ENCODE results near the gene SCNM1.

Gene SCNM1, protein sequence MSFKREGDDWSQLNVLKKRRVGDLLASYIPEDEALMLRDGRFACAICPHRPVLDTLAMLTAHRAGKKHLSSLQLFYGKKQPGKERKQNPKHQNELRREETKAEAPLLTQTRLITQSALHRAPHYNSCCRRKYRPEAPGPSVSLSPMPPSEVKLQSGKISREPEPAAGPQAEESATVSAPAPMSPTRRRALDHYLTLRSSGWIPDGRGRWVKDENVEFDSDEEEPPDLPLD

DNA sequence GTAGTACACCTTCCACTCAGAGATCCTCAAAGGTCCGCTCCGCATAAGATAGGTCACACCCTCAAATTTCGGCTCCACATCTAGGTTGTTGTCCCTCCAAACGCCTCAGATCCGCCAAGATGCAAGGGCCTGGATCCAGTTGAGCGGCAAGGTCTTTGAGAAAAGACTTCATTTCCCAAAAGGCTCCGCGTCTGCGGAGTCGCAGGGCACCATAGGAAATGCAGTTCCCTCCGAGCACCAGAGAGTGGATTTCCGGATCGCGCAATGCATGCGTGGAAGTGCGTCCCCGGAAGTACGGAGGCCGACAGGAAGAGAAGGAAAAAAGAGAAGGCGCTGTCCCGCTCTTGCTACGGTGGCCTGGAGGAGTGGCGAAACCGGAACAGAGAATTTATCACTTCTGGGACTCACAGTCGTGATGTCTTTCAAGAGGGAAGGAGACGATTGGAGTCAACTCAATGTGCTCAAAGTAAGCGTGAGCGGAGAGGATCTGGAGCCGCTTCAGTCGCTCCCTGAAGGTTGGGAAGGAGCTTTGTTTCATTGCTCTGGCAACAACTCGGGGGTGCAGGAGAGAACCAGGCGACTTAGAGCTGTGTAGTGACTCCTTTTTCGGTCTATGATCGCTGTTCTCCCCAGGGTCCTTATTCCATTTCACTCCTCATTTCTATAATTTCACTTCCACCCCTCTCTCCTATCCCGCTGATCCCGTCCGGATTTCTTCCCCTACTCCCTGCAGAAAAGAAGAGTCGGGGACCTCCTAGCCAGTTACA is at the start of gene SCNM1, which contains the start of gene LYSMD1:
Gene SCNM1, plus strand, starts transcription at position 407 of the 767 bp plus-strand sequence. Its CDS starts 9 bp downstream, at position 416.
Gene LYSMD1, minus strand, starts transcription at position 165 of the 767 bp plus-strand sequence. CDS start 644 bp downstream, outside the sequence.
- DNase-seq, result peak; percentile 100

DNA sequence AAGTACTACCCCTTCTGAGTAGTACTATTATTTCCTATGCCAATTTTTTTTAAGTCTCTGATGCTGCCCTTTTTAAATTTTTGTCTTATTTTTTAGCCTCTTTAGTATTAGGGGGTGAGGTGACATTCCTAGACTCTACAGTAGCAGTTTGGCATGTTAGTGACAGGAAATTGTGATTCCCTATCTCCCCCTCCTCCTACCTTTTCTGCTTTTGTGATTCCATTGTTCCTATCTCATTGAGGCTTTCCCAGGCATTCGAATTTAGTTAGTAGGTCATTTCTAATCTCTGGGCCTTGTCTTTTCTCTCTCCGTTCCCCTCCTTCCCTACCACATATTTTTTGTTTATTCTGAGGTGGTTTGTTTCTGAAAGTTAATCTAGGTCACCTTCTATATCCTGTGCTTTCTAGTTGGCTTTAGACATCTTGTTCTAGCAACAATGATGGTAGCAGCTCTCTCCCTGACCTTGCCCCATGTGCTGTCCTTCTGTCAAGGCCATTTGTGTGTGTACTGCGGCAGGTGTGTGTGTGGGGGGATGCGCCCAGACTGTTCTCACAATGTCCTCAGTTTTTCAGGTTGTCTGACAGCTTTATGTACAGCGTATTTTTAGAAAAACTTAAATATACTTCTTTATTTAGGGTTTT is 41.1 kb upstream of the SCNM1 start:
- no peak for DNase-seq

DNA sequence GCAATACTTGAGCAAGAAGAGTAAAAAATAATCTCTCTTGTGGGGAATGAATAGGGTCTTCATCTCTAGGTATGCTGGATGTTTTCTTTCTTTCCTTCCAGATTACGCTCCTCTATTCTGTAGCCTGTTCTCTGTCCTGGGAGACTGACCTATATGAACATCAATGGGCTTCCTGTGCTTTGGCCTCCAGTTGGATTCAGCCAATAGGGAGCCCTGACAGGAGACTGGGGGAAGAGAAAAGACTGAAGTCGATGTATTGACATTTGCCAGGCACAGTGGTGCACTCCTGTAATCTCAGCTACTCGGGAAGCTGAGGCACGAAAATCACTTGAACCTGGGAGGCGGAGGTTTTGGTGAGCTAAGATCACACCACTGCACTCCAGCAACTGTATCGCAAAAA is 37.1 kb upstream of the SCNM1 start:
- no peak for DNase-seq

DNA sequence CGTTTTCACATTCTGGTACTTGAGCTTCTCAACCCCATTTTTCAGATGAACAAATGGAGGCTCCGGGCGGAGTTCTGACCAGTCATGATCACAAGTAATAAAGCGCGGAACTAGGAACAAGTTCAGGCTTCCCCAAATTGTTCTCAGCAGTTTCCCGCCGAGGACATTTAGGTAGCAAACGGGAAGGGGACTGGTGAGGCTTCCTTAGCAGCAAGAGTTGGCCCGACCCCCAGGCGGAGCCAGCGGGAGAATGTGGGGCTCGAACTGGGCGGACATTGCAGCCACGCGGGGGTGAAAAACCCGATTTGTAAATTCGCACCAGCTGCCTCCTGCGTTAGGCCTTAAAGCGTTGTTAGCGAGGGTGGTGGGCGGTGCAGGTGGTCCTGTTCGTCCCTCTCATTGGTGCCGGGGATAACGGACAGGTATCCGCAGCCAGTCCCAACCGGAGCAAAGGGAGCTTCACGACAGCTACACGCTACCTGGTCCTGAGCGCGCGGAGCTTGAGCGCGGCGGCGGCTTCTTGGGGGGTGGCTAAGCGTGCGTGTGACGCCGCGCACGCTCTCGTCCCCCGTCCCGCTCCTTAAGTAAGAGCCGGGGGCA is 34.9 kb upstream of the SCNM1 start:
- no peak for DNase-seq

DNA sequence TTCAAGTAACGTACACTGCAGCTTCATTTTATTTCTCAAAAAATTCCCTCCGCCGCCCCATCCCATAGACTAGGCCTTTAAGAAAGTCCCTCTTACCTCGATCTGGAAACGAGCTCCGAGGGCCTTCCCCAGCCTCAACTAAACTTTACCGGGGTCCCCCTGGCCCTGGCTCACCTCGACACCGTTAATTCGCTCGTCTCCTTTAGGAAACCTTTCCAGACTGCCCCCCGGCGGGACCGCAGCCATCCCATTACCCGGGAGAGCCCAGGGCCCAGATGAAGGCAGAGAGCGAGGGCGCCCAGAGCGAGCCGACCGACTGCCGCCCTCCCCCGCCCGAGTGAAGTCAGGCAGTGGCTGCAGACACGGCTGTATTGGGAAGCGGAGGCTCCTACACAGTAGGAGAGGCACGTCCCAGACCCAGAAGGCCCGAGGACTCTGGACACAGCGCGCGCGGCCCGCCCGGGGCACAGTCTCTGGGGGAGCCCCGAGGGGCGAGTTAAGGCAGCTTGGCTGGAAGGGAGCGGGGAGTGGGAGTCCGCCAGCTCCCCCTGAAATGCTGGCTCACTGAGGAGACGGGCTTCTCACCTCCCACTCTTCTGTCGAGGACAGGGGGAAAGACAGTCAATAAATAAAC is 34.1 kb upstream of the SCNM1 start:
- no peak for DNase-seq

DNA sequence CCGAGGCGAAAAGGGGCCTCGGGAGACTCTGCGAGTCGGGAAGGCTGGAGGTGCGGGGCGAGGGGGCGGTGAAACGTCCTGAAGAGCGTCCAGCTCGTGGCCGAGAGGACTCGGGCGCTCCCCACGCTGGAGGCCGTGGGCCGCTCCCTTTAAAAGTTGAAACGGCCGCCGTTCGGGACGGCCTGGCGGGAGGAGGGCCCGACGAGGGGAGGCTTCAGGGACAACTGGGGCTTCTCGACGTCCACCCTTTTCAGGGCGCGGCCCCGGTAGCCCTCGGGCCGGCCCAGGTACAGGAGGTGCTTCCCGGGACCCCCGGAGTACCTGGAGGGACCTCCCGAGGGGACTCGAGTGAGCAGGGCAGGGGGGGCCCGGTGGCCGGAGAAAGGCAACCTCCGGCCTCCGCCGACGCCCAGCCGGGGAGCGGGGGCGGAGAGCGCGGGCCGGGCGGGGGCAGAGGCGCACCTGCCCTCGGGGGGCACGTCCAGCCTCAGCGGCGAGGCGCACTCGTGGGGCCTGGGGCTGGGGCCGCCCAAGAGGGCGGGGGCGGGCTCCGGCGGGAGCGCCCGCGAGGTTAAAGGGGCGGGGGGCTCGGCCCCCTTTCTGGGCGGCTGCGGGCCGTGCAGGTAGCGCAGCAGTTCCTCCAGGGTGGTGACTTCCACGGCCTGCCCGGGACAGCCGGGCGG is 33.5 kb upstream of the SCNM1 start:
- DNase-seq, result no peak

DNA sequence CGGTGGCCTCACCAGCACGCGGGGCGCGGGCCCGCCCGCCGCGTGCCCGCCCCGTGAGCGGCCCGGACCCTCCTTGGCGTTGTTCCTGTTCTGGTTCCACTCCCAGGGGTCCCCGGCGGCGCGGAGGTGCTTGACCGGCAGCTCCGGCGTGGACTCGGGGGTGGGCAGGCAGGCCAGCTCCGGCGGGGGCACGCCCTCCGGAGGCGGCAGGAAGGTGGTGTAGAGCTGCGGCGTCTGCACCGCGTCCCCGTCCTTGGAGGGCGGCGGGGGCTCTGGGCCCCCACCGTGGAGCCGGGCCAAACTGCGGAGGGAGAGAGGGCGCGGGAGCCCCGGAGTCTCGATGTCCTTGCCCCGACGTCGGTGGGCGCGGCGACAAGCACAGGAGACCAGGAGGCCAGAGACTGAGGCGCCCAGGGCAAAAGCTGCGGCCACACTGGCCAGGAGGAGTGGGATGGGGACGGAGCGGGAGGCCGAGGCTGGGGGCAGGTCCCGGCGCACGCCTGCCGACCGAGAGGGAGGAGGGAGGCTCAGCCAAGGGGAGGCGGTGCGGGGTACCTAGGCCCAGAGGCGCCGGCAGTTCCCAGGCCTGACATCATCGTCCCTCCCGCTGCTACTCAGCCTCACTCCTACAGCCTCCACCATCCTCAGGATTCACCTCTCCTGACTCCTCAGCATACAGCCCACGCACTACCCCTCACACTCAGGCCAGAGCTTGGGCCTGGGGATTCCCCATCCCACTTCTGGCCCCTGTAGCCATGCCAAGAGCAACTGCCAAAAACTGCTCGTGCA is 32.7 kb upstream of the SCNM1 start:
- no peak for DNase-seq

DNA sequence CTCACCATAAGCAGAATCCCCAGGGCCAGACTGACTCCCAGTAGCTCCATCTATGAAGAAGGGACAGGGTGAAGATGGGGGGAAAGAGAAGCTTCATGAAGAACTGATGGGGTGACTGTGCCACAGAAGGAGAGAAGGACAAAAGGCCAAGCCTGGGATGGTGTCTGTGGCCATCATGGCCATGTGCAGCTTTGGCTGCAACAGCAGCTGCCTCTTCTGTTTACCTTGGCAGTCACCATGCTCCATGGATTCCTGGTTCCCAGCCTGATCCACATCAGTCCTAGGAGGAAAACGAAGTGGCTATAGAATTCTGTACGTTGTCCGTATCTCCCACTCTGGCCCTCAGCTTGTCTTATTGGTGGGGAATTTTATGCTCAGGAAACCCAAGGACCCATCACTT is 31.5 kb upstream of the SCNM1 start:
- DNase-seq, result no peak

DNA sequence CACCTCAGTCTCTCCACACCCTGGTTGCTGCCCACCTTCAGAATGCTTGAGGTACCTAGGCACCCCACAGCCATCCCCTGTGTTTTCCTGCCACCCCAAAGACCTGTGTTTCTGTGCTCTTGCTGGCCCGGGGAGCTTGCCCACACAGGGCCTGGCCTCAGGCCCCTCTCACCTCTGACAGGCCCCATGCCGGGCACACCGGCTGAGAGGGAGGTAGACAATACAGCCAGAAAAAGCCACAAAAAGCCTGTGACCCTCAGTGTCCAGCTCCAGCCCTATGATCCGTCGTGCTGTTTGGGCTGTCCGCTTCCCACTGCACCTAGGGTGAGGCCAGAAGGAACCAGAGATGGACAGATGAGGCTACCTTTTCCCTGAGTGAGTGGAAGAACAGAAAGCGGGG is 31.0 kb upstream of the SCNM1 start:
- no peak for DNase-seq

DNA sequence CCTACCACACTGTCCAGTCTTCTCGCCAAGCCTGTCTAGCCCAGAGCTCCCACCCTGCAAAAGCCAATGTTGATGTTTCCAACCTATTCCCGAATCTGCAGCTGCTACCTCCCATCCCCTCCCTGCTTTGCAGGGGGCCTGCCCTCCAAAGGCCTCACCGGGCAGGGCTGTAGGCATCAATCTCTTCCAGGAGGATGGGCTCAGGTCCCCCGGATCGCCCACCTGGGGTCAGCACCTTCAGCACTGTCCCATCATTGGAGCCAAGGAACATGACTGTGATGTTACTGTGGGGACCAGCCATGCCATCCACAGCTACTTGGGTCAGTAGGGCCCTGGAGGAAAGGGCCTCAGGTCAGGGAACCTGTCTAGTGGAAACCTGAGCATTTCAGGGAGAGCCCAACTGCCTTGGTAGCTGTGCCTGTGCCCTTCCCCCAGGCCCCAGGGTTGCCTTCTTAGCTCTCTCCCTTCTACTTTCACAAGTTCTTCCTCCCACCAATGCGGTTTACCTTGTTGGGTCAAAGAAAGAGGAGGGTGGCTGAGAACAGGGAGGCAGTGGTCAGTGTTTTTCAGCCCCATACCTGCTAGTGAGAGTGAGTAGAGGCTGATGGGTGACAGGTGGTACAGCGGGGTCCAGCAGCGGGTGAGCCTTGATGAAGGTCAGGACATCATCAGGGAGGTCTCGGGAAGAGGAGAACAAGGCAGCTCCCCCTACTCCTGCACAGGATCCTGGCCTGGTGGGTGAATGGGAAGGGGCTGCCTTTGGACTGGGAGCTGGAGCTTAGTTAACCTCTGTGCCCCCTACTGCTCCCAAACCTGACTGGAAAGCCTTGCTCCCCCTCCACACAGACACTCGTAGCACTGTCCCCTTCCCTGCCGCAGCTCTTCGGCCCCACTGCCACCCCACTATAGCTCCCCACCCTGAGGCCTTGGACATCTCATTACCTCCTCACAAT is 30.2 kb upstream of the SCNM1 start:
- no peak for DNase-seq

DNA sequence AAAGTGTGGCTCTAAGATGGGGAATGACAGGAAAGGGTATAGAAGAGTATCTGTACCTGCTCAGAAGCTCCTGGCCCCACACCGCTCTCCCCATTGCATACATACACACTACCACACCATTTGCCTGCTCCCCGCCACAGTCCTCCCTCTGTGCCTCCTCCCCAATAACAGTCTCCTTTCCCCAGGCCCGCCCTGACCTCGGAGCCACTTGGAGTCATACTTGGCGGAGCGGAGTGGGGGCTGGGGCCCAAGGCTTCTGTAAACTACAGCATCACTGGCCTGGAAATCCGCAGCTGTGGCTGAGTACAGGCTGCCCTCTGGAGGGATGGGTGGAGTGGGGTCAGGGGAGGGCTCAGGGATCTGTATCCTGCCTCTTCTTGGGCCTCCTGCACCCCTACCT is 28.2 kb upstream of the SCNM1 start:
- no peak for DNase-seq

DNA sequence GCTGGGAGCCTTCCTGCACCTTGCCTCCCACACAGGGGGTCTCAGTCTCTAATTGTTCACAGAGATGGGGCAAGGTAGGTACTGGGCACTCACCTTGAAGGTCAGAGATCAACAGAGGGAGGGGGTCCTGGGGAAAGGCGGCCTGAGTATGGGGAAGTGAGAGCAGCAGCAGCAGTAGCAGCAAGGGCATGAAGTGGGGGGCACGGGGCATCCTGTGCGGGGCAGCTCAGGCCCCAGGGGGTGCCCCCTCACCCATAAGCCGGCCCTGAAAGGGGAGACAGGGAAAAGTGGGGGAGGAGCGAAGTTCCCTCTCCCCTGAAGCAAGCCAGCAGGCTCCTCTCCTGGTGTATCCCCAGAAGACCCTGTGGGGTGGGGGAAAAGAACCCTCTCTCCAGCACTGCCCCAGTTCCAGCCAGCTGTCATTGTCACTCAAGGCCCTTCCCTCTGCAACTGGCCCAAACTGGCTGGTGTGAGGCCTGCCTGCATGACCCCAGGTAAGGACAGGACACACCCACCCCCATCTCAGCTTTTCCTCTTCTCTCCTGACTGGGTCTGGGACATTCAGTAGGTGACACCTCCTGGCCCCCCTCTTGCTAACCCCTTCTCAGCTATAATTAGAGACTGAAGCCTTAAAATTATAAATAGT is 23.4 kb upstream of the SCNM1 start:
- no peak for DNase-seq

DNA sequence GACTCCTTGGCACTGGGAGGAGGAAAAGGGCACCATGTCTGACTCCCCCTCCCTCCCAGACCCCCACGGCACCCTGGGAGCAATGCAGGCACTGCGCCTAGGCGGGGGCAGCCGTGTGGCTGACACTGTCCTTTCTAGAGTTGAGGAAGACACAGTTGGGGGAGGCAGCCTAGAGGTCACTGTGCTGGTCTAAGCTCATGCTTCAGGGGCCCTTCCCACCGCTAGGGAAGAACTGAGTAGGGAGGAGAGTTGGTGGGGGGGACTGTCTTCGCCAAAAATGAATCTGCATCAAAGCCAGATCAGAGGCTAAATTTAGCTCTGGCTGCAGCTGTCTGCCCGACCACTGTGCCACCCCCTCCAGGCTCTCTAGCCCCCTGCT is 22.9 kb upstream of the SCNM1 start:
- no peak for DNase-seq

DNA sequence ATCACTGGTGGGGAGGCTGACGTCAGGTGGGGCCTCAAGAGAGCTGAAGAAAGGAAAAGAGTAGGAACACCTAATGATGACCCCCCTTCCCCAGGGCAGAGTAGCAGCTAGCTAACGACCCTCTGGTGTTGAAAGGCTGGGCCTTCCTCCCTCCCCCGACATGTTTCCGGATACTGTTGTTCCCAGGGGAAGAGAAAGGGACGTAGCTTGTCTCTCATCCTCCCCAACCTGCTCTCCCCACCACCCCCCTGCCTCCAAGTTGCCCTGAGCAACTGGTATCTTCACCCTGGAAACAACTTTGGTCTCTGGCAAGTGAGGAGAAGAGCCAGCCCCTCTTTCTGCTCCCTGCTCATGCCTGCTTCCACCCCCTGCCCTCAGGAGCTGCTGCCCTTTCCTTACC is 22.0 kb upstream of the SCNM1 start:
- no peak for DNase-seq

DNA sequence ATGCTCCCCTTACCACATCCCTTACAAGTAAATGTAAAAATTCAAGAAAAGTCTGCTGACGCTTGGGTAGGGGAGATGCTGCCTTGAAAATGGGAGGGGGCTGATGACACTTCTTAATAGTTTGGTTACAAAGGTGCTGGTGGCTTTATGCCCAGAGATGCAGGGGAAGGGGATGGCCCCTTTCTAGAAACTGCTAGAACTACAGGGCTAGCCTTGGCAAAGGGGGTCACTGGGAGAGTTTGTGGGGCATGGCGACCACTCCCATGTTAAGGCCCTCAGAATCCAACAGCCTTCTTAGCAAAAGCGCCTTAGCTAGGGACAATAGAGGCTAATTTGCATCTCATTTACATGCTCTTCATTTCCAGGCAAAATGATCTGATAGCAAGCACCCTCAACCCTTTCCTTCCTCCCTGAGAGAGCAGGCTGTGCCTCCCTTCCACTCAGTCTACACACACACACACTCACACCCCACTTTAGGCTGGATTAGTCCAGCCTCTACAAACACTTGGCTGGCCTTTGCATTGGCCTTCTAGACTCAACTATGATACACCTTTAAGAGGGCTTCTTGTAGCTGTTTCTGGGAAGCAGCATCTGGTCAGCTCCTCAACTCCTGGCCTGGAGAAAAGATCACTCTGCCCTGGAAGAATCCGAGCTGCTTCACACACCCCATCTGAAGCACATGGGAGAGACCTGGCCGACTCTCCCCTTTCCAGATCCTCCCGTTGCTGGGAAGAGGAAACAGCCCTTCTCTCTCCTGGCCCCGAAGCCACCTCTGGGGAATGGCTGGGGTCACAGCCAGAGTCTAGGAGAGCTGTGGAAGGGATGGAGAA is 21.3 kb upstream of the SCNM1 start:
- no peak for DNase-seq

DNA sequence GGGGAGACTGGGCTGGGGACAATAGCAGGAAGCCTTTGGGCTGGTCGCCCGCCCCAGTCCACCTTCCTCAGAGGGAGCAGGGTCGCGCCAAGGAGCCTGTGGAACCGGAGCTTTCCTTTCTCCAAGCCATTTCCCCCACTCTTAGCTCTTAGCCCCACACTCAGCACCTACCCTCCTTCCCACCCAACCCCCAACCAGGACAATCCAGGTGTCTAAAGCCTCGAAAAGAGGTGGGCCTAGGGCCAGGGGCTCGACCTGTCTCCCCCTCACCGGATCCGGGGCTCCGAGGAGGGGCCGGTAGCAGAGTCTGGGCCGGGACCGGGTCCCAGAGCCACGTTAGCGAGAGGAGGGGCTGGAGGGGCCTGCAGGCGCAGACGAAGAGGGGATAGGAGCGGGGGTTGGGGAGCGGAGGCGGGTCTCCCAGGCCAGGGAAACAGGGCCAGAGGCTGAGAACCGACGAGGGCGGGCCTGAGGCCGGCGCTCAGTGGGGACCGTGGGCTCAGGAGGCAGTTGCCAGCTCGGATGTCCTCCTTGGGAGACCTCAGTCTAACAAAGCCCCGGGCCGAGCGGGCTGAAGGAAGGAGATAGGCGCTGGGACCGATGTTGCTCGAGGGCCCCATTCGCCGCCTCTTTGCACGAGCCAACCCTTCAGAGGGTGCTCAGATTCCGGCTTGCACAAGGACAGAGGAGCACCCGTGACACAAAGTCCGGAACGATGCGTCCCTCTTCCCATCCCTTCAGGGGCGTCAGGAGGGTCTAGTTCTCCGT is 20.5 kb upstream of the SCNM1 start:
- DNase-seq, result no peak

DNA sequence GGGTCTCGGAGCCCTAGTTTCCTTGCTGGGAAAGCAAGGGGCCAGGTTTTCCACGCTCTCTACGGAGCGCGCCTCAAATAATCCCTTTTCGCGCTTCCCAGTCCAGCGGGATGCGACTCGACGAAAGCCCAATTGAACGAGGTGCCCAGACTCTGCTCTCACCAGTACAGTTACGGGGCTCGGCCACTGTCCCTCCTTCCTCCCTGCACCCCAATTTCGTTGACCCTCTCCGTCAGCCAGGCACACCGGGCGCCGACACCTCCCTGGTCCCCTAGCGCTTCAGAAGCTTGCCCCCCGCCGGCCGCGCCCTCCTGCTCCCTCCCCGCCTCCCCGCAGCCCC is 19.9 kb upstream of the SCNM1 start:
- DNase-seq, result no peak

DNA sequence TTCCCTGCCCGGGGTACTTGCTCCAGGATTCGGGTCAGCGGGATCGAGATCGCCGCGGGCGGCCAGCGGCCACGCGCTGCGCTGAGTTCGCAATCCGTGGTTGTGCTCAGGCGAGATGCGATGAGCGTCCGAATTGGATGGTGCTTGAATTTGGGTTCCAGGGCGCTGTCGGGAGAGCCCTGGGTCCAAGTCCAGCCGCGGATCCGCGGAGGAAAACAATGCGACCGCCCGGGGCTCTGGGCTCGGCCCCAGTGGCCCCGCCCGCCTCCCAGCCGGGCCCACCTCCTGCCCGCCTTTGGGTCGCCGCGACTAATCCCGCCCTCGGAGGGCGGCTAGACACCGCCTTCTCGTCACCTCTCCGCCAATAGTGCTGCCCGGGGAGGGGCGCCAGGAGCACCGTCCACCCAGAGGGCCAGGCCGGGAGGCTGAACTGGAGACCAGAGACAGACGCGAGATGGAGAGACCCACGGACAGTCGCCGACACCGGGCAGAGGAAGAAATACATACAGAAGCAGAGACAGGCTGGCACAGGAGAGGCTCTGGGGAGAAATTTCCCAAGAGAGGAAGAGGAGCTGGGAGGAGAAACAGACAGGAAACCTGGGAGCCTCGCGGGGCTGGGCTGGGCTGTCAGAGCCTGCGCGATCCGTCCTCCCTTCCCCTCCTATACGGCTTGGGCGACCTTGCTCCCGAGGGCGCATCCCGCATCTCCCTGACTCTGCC is 19.4 kb upstream of the SCNM1 start, which contains the start of gene SEMA6C:
Gene SEMA6C, minus strand, starts transcription at position 220 of the 720 bp plus-strand sequence. CDS start 4,010 bp downstream, outside the sequence.
- DNase-seq, result peak; percentile 93
